CD14-positive monocyte (primary cell): Measurements from ENCODE around the gene DIRAS1. TPM values are rescaled to one million over a fixed set of nuclear protein-coding genes. Genes with fewer than 3 reads are reported as not detected.

Experiments used
- DNase-seq, 3 donors: peaks; one replicate each; pipeline ENCODE4 v3.0.0-alpha.2; 2011 to 2022
- H2AFZ ChIP-seq: 2 replicates; pipeline ENCODE4 v1.6.0; 2012; ENCODE audit warnings: mild to moderate bottlenecking, low read depth, low read length, inconsistent platforms; ENCODE audit not compliant: insufficient read depth, poor library complexity, severe bottlenecking
- H3K27ac ChIP-seq, 2 donors: 1 replicate in 1 of 2; 2 replicates in 1 of 2; pipeline ENCODE4 v1.5.1; 2012 to 2013; ENCODE audit warnings: low read length in 2 of 2, control low read depth in 1 of 2, inconsistent platforms in 1 of 2, low read depth in 1 of 2, mild to moderate bottlenecking in 1 of 2
- H3K27me3 ChIP-seq, 2 donors: one replicate each; pipeline versions ENCODE4 v1.6.0 to v1.6.1; 2011 to 2013; ENCODE audit warnings: low read length in 2 of 2; ENCODE audit not compliant: control insufficient read depth in 2 of 2, insufficient read depth in 2 of 2
- H3K36me3 ChIP-seq, 2 donors: replicated peaks in 1 of 2; 1 replicate in 1 of 2; 2 replicates in 1 of 2; pipeline versions ENCODE4 v1.5.1 to v1.6.1; 2012 to 2013; ENCODE audit warnings: low read length in 2 of 2, control low read depth in 1 of 2, inconsistent platforms in 1 of 2, mild to moderate bottlenecking in 1 of 2; ENCODE audit not compliant: insufficient read depth in 2 of 2, control insufficient read depth in 1 of 2
- H3K4me1 ChIP-seq, 2 donors: 1 replicate in 1 of 2; 2 replicates in 1 of 2; pipeline versions ENCODE4 v1.5.1 to v1.6.1; 2012 to 2013; ENCODE audit warnings: low read length in 2 of 2, control low read depth in 1 of 2, inconsistent platforms in 1 of 2, mild to moderate bottlenecking in 1 of 2, moderate library complexity in 1 of 2; ENCODE audit not compliant: insufficient read depth in 2 of 2, control insufficient read depth in 1 of 2
- H3K4me2 ChIP-seq: replicated peaks from 2 replicates; pipeline ENCODE3; 2012; ENCODE audit warnings: low read length, moderate library complexity, mild to moderate bottlenecking; ENCODE audit not compliant: poor library complexity, severe bottlenecking; ENCODE audit errors: extremely low read depth
- H3K4me3 ChIP-seq, 3 experiments: fragments of 200-600 bp in 1 of 3; sonication (generic) in 1 of 3; replicated peaks in 1 of 3; 1 replicate in 2 of 3; 2 replicates in 1 of 3; pipeline ENCODE4 v1.5.1; 2011 to 2013; ENCODE audit warnings: low read length in 3 of 3, mild to moderate bottlenecking in 3 of 3, control low read depth in 2 of 3, low read depth in 2 of 3, inconsistent platforms in 1 of 3, moderate library complexity in 1 of 3
- H3K79me2 ChIP-seq: 2 replicates; pipeline ENCODE4 v1.6.0; 2012; ENCODE audit warnings: mild to moderate bottlenecking, control low read depth, inconsistent platforms, low read length, moderate library complexity; ENCODE audit not compliant: insufficient read depth
- H3K9ac ChIP-seq: 2 replicates; pipeline ENCODE4 v1.6.0; 2017; ENCODE audit warnings: low read length, mild to moderate bottlenecking; ENCODE audit not compliant: insufficient read depth, poor library complexity, severe bottlenecking
- H3K9me3 ChIP-seq, 2 donors: replicated peaks in 1 of 2; 1 replicate in 1 of 2; 2 replicates in 1 of 2; pipeline versions ENCODE4 v1.5.1 to v1.6.1; 2012 to 2013; ENCODE audit warnings: low read length in 2 of 2, control low read depth in 1 of 2; ENCODE audit not compliant: control insufficient read depth in 1 of 2, insufficient read depth in 1 of 2
- H4K20me1 ChIP-seq: 2 replicates; pipeline ENCODE4 v1.6.0; 2012; ENCODE audit warnings: mild to moderate bottlenecking, low read length, control low read depth, moderate library complexity; ENCODE audit not compliant: insufficient read depth
- H3K27ac Mint-ChIP-seq, 7 donors: one replicate each; pipeline ENCODE4 v1.8.0; 2020; ENCODE audit warnings: mild to moderate bottlenecking in 7 of 7, mixed read lengths in 7 of 7, moderate library complexity in 6 of 7, inconsistent platforms in 2 of 7
- H3K27me3 Mint-ChIP-seq, 3 donors: one replicate each; pipeline ENCODE4 v1.8.0; 2021 to 2022; ENCODE audit warnings: low read depth in 3 of 3, mild to moderate bottlenecking in 3 of 3, mixed read lengths in 3 of 3, moderate library complexity in 3 of 3, inconsistent platforms in 1 of 3
- H3K36me3 Mint-ChIP-seq, 2 donors: one replicate each; pipeline ENCODE4 v1.8.0; 2020; ENCODE audit warnings: mixed read lengths in 2 of 2, inconsistent platforms in 1 of 2, mild to moderate bottlenecking in 1 of 2
- H3K4me1 Mint-ChIP-seq: one replicate; pipeline ENCODE4 v1.8.0; 2020; ENCODE audit warnings: mild to moderate bottlenecking, mixed read lengths
- H3K4me3 Mint-ChIP-seq, 2 donors: one replicate each; pipeline ENCODE4 v1.8.0; 2020; ENCODE audit warnings: mild to moderate bottlenecking in 2 of 2, mixed read lengths in 2 of 2, moderate library complexity in 1 of 2
- H3K9me3 Mint-ChIP-seq, 7 donors: one replicate each; pipeline ENCODE4 v1.8.0; 2020 to 2022; ENCODE audit warnings: mixed read lengths in 7 of 7, mild to moderate bottlenecking in 6 of 7, moderate library complexity in 6 of 7, inconsistent platforms in 2 of 7
- CTCF ChIP-seq: fragments of 200-600 bp; IDR thresholded peaks from one replicate; pipeline ENCODE4 v1.8.0; 2022; ENCODE audit warnings: antibody characterized with exemption, mild to moderate bottlenecking
- WGBS: methylation state at CpG from one replicate; pipeline ENCODE4 v1.1.5; 2013; ENCODE audit warnings: missing lambda C conversion rate; ENCODE audit not compliant: insufficient coverage; 5-methylcytosine and 5-hydroxymethylcytosine counted together
- intact Hi-C, 2 donors: fragments of 100-400 bp; cut with micrococcal nuclease; formaldehyde crosslinking; loops; one replicate each; pipeline versions ENCODE4 v1.15.0 to v1.15.1; 2023
- polyA plus RNA-seq, 3 donors: library from polyadenylated mRNA; depleted of rRNA in 1 of 3; unstranded in 2 of 3; stranded (reverse) in 1 of 3; fragments of 300-500 nt in 2 of 3; fragments of >200 nt in 1 of 3; fragmentation: Illumina TruSeq in 2 of 3; gene quantifications; 1 replicate in 2 of 3; 2 replicates in 1 of 3; pipeline ENCODE4 v1.2.3, GENCODE V29; 2012 to 2021

DIRAS1 gene
- polyA plus RNA-seq, 3 donors, result 0.04 TPM; not detected in 2

DNA sequence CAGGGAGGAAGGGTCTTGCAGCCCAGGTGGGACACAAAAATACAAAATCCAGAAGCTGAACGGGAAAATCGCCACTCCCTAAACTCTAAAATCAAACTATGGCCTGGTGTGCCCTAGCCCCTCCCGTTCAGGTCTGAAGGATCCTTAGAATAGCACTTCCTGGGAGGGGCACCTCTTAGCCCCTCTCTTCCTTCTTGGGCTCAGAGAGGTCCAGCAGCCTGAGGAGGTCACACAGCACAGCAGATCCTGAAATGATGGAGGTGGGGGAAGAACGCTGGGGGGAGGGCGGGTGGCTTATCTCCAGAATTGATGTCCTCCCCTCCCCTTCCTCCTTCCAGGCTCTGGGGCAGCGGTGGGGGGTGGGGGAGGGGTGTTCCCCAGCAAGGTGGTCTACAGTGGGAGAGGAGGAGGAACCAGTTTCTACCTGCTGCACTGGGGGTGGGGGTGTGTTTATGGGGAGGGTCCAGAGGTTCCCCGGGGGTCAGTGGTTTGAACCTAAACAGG is 1.9 kb downstream of the DIRAS1 start:
- Mint-ChIP-seq H3K27me3 (peaks cover 22 to 62% (median 36%) of the 10 kb centered on the region in 3 donors), H3K27ac (no peak overlapping the region), H3K4me3 (peak overlapping the region in 1 of 2 donors; percentile 64), H3K4me1 (peaks cover 7% of the 10 kb centered on the region), H3K36me3 (no peaks in the 10 kb centered on the region), H3K9me3 (peaks cover 8 to 21% (median 17%) of the 10 kb centered on the region in 7 donors)
- Histone ChIP-seq H2AFZ (no peak overlapping the region), H3K4me2 (no peak overlapping the region), H3K79me2 (no peaks in the 10 kb centered on the region), H3K36me3 (no peaks in the 10 kb centered on the region), H4K20me1 (no peaks in the 10 kb centered on the region), H3K27ac (no peak overlapping the region), H3K4me1 (peaks cover 9 to 10% of the 10 kb centered on the region in 2 donors), H3K27me3 (peaks cover 12 to 32% of the 10 kb centered on the region in 2 donors), H3K9ac (no peak overlapping the region), H3K4me3 (no peak overlapping the region), H3K9me3 (peaks cover 14 to 21% of the 10 kb centered on the region in 2 donors)
- WGBS, result 90% methylated on average over 3 of the region's 7 CpGs
- TF ChIP-seq CTCF, result no peak
- DNase-seq, result no peak
- intact Hi-C loops, result no loop called here

- H3K36me3 ChIP-seq, result no peaks in the 10 kb centered on the region
- no peak overlapping the region for H3K4me3 Mint-ChIP-seq
- no peak overlapping the region for H3K27ac ChIP-seq
- peak overlapping the region in 1 of 7 donors; percentile 45 for H3K27ac Mint-ChIP-seq
- intact Hi-C loops, result no loop called here
- H3K9me3 Mint-ChIP-seq, result peaks cover 8 to 21% (median 17%) of the 10 kb centered on the region in 7 donors
- peaks cover 12 to 32% of the 10 kb centered on the region in 2 donors for H3K27me3 ChIP-seq
- peaks cover 5 to 10% of the 10 kb centered on the region in 2 donors for H3K4me1 ChIP-seq
- peaks cover 21 to 48% (median 32%) of the 10 kb centered on the region in 3 donors for H3K27me3 Mint-ChIP-seq
- peaks cover 14 to 21% of the 10 kb centered on the region in 2 donors for H3K9me3 ChIP-seq
- no peak overlapping the region for H3K4me3 ChIP-seq
- no peaks in the 10 kb centered on the region for H3K36me3 Mint-ChIP-seq
- no peak overlapping the region for H3K9ac ChIP-seq
- DNase-seq, result no peak
- H2AFZ ChIP-seq, result no peak overlapping the region
- H4K20me1 ChIP-seq, result no peaks in the 10 kb centered on the region
- 93% methylated on average over 43 of the region's 52 CpGs for WGBS
- TF ChIP-seq CTCF, result no peak
- no peaks in the 10 kb centered on the region for H3K79me2 ChIP-seq
- H3K4me2 ChIP-seq, result no peak overlapping the region
- H3K4me1 Mint-ChIP-seq, result peaks cover 7% of the 10 kb centered on the region
These were observed 3.3 kb downstream of the DIRAS1 start for GRCh38 chr19:2717638-2718541.
